Measurements from ENCODE around the gene STK11.
A peak's percentile ranks its signal among the peaks of the same experiment; 100 is the strongest.

The STK11 gene

GRCh38 chr19:1251330-1252220 is 46.0 kb downstream of the STK11 start:
- no peak for DNase-seq

DNA sequence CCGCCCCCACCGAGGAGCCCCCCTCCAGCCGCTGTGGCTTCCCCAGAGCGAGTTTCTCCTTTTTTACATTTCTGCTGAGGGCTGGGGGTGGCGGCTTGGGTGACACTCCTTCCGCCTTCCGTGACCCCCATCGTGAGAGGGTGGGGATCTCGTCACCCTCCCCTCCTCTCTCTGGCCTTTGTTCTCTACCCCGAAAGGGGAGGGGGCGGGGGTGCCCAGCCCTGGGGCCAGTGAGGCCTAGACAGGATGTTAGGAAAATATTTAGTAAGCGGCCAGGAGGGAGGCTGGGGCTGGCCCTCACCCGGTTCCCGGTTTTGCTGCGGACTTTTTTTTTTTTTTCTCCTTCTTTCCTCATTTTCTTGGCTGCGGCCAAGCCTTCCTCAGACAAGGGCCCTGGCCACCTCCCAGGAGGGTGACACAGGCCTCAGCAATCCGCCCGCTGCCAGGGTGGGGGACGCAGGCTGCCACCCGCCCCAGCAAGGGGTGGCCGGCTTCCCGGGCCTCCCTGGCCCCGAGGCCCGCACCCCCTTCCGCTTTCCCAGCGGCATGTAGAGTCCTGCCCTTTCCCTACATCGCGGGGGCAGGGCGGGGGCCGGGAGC is 46.7 kb downstream of the STK11 start:
- DNase-seq: peak; percentile 53

- peak; percentile 83 for DNase-seq
These were observed 47.4 kb downstream of the STK11 start for GRCh38 chr19:1252821-1253513.

- DNase-seq: no peak
These were observed 48.0 kb downstream of the STK11 start for GRCh38 chr19:1253514-1254080.

GRCh38 chr19:1254081-1254527 is 48.5 kb downstream of the STK11 start:
- no peak for DNase-seq

DNA sequence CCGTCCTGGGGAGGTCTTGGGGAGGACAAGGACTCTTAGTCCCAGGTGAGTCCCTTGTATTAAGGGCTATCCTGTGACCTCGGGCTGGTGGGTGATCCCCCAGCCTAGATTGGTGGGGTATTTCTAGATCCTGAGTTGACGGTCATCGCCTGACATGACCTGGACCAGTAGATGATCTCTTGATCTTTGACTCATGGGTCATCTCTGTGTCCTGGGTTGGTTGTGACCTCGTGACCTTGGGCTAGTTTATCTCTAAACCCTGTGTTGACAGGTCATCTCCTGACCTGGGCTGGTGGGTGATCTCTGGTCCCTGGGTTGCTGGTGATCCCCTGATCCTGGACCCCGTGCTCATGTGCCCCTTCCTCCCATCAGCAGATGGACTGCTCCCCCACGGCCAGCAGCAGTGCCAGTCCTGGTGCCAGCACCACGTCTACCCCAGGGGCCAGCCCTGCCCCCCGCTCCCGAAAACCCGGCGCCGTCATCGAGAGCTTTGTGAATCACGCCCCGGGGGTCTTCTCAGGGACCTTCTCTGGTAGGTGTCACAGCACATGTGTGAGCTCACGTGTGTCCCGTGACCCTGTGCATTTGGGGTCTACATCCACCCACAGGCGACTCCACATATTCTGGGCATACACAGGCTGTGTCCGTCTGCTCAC is 49.1 kb downstream of the STK11 start:
- DNase-seq: no peak

DNA sequence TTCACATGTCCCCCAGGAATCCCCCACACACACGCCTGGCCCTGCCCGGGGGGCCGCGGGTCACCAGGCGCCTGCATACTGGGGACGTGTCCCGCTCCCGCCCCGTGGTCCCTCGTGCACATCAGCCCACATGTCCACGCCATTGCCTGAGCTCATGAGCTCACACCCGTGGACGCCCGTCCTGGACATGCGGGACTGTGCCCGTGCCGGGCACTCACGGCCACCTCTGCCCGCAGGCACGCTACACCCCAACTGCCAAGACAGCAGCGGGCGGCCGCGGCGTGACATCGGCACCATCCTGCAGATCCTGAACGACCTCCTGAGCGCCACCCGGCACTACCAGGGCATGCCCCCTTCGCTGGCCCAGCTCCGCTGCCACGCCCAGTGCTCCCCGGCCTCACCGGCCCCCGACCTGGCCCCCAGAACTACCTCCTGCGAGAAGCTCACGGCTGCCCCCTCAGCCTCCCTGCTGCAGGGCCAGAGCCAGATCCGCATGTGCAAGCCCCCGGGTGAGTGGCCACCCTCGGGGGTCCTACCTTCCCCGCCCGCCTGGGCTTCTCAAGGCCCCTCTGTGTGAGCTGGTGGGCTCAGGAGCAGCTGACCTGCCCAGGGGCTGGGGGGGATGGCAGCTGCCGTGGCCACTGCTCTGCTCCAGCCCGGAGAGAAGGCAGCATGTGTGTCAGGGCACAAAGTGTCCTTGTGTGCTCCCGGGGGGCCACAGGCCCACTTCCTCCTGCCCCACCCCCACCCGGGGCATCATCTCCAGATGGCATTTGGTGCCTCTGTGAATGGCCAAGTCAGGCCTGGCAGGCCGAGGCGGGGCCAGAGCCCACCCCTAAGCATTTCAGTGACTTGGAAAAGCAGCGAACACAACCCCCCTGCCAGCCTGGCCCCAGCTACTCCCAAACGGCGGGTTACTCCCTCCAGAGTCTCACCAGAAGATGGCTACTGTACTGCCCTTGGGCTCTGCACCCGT is 49.9 kb downstream of the STK11 start:
- no peak for DNase-seq

- no peak for DNase-seq
These were observed 51.3 kb downstream of the STK11 start for GRCh38 chr19:1256646-1257474.

DNA sequence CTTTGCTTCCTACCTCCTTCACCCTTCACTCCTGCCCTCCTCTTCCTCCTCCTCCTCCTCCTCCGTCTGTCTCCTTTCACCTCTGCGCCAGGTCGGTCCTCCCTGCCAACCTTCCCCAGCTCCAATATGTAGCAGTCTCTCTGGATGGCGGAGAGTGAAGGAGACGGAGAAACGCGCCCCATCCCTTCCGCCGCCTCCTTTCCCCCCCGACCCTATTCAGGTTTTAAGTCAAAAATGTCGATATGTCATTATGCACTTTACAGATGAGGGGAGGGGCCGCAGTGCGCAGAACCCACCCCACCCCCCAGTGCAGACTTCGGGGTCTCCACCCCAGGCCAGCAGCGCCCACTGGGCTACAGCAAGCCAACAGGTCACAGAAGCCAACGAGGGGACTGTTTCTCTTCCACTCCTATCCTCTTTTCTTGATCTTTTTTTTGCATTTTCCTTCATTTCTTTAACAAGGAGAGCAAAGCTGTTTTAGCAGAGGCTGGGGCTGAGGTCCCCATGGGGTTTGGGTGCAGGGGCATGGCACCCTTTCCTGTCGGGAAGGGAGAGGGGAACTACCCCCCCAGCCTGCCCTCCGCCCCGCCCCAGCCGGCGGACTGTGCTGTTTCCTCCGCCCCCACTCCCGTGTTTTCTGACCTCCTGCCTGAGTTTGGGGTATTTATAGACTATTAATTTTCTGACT is 52.0 kb downstream of the STK11 start:
- DNase-seq: no peak

GRCh38 chr19:1258163-1258492 is 52.5 kb downstream of the STK11 start:
- no peak for DNase-seq

- DNase-seq: no peak
These were observed 53.2 kb downstream of the STK11 start for GRCh38 chr19:1258707-1259205.

- peak; percentile 45 for DNase-seq
These were observed 53.8 kb downstream of the STK11 start for GRCh38 chr19:1259206-1259875.

DNA sequence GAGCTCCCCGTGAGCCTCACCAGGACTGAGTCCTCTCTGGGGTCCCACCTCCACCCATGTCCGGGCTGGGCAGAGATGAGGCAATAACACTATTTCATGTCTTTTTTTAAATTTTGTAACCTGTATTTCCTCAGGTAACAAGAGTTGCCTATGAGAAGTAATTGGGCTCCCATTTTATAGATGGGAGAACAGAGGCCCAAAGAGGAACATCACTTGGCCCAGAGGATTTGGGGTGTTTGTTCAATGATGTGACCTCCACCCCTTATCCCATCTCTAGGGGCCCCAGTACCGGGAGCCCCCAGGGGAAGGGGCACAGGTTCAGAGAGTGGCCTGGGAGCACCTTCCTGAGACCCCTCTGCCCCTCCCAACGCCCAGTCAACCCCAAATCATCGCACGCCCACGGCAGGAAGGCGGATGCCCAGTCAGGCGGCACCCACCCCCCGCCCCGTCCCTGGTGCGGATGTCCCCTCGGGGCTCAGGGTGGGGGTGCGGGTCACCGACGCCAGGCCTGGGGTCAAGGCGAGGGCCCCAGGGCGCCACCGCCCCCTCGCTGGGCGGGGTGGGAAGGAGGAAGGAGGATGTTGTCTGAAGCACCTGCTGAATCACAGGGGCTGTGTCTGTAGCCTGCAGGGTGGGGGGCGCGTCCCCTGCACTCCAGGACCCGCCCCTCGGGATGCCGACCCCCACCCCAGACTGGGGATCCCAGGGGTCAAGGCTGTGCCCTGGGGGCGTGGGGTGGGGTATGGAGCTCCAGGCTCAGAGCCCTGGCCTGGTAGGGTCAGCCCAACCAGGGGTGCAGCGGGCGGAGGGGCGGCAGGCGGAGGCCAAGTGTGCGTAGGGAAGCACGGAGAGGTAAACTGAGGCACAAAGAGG is 54.5 kb downstream of the STK11 start:
- DNase-seq: peak; percentile 54

- DNase-seq: peak; percentile 97
These were observed 55.4 kb downstream of the STK11 start for GRCh38 chr19:1260749-1261537.

DNA sequence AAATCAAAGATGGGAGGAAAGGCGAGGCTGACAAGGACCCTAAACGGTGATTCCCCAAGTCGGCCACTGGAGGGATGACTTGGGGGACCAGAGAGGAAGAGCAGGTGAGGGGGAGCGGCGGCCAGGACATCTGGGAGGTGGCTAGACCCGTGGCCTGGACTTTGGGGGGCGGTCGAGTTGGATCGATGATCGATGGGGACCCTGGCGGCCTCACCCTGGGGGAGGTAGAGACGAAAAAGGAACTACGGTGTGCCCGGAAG is 55.9 kb downstream of the STK11 start:
- DNase-seq: no peak

GRCh38 chr19:1261798-1262622 is 56.4 kb downstream of the STK11 start:
- DNase-seq: peak; percentile 49

- no peak for DNase-seq
These were observed 57.1 kb downstream of the STK11 start for GRCh38 chr19:1262623-1263123.
